Stomach (tissue), 4 donors: Measurements from ENCODE around the gene RAI1.

ENCODE experiments used
- EP300 ChIP-seq: sonication (generic); formaldehyde crosslinking; IDR thresholded peaks from one replicate; pipeline ENCODE4 v1.6.1; 2017; ENCODE audit warnings: antibody characterized with exemption
- TF ChIP-seq, protein P1 (sequence below), 7 experiments: fragments of 450-650 bp in 4 of 7; fragments of 200-600 bp in 3 of 7; sonication (generic) in 3 of 7; IDR thresholded peaks; one replicate each; pipeline ENCODE4 v1.5.1; 2016 to 2019; ENCODE audit warnings: antibody characterized with exemption in 7 of 7, control low read depth in 2 of 7, mild to moderate bottlenecking in 1 of 7

DNA sequence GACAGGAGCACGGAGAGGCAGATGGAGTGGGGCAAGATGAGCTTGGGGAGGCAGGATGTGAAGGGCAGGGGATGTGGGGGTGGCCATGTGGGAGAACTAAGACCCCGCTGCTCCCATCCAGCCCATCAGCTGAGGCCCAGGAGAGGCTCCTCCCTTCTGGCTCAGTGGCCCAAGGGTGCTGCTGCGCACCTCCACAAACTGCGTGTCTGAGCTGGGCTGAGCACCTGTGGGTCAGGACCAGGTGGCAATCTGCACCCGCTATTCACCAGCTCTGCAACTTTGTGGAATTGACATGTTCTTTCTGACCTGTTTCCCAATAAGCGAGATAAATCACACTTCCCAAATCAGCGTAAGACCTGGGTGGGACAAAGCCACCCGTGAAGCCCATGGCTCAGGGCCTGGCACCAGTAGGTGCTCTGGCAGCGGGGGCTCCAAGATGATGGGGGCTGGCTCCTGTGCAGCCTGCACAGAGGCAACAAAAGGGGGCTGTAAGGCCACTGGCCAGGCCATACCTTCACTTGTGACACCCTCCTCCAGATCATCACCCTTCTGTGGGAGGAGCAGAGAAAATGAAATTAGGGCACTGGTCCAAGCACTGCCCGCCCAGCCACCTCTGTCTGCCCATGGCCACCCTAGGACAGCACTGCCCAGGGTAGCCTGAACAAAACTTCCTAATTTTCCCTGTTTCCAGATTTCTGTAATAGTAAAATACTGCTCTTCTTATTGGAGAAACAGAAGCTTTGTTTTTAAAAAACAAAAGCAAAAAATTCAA lies 167.2 kb downstream of the RAI1 start:
- TF ChIP-seq EP300, result no peak
- TF ChIP-seq, protein P1, sequence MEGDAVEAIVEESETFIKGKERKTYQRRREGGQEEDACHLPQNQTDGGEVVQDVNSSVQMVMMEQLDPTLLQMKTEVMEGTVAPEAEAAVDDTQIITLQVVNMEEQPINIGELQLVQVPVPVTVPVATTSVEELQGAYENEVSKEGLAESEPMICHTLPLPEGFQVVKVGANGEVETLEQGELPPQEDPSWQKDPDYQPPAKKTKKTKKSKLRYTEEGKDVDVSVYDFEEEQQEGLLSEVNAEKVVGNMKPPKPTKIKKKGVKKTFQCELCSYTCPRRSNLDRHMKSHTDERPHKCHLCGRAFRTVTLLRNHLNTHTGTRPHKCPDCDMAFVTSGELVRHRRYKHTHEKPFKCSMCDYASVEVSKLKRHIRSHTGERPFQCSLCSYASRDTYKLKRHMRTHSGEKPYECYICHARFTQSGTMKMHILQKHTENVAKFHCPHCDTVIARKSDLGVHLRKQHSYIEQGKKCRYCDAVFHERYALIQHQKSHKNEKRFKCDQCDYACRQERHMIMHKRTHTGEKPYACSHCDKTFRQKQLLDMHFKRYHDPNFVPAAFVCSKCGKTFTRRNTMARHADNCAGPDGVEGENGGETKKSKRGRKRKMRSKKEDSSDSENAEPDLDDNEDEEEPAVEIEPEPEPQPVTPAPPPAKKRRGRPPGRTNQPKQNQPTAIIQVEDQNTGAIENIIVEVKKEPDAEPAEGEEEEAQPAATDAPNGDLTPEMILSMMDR (IDR thresholded peaks at IDR 0.05), result no peak
